GOT3 (cell line): ENCODE measurements around the gene SBK2.
"Not testable (repeated sequence)": the region's sequence is repeated elsewhere in the genome, so short reads cannot be mapped to it uniquely, and the experiment has no call there.

Experiments
- DNase-seq: peaks from one replicate; lab custom pipeline; 2025; ENCODE audit warnings: mixed read lengths; lab: John Stamatoyannopoulos, UW

The SBK2 gene, protein sequence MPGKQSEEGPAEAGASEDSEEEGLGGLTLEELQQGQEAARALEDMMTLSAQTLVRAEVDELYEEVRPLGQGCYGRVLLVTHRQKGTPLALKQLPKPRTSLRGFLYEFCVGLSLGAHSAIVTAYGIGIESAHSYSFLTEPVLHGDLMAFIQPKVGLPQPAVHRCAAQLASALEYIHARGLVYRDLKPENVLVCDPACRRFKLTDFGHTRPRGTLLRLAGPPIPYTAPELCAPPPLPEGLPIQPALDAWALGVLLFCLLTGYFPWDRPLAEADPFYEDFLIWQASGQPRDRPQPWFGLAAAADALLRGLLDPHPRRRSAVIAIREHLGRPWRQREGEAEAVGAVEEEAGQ

DNA sequence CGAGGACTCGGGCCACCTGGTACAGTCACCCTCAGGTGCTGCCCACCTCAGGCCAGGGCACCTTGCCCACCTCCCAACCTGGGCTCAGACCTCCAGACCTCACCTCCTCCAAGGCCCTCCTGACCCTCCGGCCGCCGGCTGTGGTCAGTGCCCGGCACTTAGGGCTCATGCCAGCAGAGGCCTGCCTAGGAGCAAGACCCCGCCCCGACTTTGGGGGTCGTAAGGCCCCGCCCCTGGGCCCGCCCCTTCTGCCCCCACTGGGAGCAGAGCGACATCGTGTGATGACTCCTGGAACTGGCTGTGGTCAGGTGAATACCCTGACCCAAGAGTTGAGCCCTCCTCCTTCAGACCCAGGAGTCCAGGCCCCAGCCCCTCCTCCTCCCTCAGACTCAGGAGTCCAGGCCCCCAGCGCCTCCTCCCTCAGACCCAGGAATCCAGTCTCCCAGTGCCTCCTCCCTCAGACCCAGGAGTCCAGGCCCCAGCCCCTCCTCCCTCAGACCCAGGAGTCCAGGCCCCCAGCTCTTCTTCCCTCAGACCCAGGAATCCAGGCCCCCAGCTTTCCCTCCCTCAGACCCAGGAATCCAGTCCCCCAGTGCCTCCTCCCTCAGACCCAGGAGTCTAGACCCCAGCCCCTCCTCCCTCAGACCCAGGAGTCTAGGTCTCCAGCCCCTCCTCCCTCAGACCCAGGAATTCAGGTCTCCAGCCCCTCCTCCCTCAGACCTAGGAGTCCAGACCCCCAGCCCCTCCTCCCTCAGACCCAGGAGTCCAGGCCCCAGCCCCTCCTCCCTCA is at the start of gene SBK2:
TSS of gene SBK2 (minus strand) at position 183 of the 790 bp plus-strand sequence. CDS start 839 bp downstream, outside the sequence.
- no peak for DNase-seq

DNA sequence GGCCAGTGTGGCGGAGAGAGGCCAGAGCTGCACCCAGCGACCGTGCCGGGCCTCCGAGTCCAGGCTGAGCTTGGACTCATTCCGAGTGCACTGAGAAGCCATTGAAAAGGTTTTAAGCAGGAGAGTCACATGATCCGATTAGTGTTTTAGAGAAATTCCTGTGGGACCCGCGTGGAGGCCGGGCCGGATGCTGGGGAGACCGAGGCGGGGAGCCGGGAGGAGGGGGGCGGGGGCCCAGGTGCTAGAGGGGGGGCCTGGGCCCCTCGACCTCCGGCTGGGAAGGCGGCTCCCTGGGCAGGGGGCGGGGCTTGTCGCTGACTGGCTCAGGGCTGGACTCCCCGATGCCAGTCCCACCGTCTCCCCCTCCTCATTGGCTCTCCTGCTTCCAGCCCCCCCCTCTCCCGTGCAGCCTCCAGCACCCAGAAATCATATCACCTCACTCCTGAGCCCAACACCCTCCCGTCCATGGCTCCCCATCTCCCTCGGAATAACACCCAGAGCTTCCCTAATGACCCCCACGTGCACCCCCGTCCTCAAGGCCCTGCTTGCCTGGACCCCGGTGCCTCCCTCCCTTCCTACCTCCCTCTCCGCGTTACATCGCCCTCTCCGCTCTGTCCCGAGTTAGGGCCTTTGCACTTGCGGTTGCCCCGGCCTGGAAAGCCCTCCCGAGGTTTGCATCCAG is 48.9 kb upstream of the SBK2 start:
- no peak for DNase-seq

GRCh38 chr19:55584871-55585270 is 47.9 kb upstream of the SBK2 start:
- no peak for DNase-seq

- DNase-seq, result not testable (repeated sequence)
These were observed 47.0 kb upstream of the SBK2 start for GRCh38 chr19:55583897-55584296.

DNA sequence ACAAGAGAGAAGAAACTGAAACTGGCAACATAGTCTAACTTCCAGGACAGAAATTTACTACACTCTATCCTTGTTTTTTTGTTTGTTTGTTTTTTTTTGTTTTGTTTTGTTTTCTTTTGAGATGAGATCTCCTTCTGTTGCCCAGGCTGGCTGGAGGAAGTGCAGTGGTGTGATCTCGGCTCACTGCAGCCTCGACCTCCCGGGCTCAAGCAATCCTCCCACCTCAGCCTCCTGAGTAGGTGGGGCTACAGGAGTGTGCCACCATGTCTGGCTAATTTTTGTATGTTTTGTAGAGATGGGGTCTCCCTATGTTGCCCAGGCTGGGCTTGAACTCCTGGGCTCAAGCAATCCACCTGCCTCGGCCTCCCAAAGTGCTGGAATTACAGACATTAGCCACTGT is 45.4 kb upstream of the SBK2 start:
- not testable (repeated sequence) for DNase-seq

- no peak for DNase-seq
These were observed 44.9 kb upstream of the SBK2 start for GRCh38 chr19:55581823-55582223.

DNA sequence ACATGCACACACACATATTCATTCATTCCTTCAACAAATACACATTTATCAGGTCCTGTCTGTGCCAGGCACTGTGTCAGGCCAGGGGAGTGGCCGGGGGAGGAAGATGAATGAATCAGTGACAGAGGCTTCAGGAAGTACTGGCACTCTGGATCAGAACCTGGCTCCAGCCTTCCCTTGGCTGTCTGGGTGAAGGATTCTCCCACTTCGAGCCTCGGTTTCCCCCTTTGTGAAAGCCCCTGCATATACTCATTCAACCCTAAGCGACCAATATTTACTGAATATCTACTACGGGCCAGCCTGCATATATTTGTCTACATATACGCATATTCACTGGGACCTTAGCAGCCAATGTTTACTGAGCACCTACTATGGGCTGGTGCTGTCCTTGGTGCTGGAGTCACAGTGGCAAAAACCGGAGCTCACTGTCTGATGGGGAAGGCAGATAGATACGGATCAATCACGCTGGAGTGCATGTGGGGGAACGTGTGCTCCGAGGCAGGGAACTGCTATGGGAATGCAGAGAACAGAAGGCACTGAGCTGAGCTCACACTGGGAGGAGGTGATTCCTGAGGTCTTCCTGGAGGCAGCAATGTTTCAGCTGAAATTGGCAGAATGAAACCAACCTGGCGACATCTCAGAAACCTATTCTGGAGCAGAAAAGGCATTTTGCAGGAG is 44.4 kb upstream of the SBK2 start:
- DNase-seq, result no peak

- peak; percentile 33 for DNase-seq
These were observed 43.8 kb upstream of the SBK2 start, which contains the start of gene ZNF579 for GRCh38 chr19:55580628-55581144. Gene ZNF579 (minus strand): TSS chr19:55580848. CDS start chr19:55579639, 1,209 bp downstream.

DNA sequence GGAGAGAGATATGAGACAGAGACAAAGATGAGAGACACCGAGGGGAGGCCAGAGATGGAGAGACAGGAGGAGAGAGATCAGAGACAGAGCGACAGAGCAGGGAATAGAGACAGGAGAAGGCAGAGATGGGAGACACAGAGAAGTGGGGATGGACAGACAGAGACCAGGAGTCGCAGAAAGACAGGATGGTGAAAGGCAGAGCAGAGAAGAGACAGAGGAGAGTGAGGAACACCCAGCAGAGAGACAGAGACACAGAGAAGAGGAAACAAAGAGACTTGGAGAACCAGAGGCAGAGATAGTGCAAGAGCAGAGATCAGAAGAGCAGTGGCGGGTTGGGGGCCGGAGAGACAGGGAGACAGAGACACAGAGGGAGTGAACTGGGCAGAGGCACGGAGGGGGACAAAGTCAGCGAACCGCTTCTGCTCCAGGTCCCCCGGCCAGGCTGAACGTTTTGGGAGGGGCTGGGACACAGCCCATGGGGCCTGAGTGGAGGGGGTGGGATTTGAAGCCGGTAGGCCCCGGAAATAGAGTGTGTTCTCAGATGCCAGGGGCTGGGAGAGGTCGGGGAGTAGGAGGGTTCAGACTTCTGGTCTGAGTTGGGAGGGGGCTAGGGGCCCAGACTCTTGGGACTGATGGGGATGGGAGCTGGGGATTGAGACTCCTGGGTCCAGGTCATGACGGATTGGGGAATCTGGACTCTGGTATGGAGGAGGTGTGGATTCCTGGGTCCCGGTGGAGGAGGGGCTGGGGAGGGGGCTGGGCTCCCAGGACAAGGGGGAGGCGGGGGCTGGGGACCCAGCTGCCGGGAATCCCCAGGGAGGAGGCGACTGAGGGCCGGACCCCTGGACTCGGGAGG is 43.1 kb upstream of the SBK2 start:
- no peak for DNase-seq

DNA sequence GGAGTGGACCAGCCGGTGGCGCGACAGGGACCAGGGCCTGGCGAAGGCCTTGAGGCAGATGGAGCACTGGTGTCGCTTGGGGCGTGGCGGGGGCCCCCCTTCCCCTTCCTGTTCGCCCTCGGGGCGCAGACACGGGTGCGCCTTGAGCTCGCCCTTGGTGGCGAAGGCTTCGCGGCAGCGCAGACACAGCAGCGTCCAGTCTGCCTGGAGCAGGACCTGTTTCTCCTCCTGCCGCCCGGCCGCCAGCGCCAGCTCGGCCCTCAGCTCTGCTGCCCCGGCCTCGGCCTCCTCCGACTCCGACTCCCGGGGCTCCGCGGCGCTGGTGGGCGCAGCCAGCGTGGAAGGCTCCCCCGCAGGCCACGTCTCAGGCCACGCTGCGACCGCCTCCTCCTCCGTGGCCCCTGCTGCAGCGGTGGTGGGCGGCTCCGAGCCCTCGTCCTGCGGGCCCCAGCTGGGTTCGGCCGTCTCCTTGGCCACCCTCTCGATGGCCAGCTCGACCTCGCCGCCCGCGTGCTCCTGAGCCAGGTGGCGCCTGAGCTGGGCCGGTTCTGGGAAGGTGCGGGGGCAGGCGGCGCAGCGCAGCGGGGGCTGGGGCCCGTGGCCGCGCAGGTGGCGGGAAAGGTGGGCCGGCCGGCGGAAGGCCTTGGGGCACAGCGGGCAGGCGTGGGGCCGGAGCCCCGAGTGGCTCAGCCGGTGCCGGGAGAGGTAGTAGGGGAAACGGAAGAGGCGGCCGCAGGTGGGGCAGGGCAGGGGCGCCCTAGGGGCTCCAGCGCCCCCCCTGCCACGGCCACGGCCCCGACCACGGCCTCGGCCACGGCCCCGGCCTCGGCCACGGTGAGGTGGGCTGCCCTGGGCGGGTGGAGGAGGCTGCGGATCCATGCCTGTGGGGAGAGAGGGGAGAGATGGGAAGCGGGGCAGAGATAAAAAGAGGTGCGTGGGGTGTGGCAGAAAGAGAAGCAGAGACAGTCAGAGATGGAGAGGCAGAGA is 42.1 kb upstream of the SBK2 start:
- DNase-seq, result no peak

GRCh38 chr19:55578031-55578760 is 41.3 kb upstream of the SBK2 start:
- no peak for DNase-seq

DNA sequence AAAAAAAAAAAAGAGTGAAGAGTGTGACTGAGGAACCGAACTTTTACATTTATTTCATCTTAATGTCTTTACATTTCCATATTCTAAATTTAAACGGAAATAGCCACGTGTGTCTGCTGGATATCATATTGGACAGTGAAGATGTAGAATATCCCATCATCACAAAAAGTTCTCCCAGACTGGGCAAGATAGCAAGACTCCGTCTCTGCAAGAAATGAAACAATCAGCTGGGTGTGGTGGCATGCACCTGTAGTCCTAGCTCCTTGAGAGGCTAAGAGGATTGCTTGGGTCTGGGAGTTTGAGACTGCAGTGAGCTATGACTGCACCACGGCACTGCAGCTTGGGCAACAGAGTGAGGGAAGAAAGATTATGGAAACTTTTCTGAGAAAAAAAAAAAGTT is 39.8 kb upstream of the SBK2 start:
- DNase-seq, result no peak

DNA sequence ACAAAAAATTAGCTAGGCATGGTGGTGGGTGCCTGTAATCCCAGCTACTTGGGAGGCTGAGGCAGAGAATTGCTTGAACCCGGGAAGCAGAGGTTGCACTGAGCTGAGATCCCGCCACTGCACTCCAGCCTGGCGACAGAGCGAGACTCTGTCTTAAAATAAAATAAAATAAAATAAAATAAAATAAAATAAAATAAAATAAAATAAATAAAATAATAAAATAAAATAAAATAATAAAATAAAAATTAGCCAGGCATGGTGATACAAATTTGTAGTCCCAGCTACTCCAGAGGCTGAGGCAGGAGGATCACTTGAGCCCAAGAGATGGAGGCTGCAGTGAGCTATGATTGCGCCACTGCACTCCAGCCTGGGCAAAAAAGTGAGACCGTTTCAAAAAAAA is 37.0 kb upstream of the SBK2 start:
- not testable (repeated sequence) for DNase-seq

- DNase-seq, result not testable (repeated sequence)
These were observed 32.5 kb upstream of the SBK2 start for GRCh38 chr19:55569477-55569876.

DNA sequence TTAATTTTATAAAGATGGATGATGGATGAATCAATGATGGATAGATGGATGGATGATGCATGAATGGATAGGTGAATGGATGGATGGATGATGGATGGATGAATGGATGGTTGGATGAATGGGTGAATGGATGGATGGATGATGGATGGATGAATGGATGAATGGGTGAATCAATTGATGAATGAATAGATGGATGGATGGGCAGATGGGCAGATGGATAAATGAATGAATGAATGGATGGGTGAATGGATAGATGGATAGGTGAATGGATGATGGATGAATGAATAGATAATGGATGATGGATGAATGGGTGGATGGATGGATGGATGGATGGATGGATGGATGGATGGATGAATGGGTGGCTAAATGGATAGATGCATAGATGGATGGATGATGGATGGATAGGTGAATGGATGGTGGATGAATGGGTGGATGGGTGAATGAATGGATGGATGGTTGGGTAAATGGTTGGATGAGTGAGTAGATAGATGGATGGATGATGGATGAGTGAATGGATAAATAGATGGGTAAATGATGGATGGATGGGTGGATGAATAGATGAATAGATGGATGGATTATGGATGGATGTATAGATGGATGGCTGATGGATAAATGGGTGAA is 30.9 kb upstream of the SBK2 start:
- no peak for DNase-seq

DNA sequence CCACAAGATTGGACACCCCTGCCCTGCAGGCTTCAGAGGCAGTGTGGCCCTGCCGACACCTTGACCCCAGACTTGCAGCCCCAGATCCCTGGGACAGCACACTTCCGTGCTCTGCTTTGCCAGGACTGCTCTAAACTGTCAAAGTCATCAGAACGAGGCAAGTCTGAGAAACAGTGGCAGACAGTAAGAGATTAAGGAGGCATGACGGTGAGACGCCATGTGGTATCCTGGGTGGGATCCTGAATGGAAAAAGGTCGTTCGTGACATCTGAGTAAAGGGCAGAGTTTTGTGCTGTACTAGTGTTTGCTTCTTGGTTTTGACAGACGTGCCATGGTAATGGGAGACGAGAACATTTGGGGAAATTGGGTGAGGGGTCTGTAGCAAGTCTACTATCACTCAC is 29.9 kb upstream of the SBK2 start:
- no peak for DNase-seq

- DNase-seq, result no peak
These were observed 26.3 kb upstream of the SBK2 start for GRCh38 chr19:55563261-55563690.

DNA sequence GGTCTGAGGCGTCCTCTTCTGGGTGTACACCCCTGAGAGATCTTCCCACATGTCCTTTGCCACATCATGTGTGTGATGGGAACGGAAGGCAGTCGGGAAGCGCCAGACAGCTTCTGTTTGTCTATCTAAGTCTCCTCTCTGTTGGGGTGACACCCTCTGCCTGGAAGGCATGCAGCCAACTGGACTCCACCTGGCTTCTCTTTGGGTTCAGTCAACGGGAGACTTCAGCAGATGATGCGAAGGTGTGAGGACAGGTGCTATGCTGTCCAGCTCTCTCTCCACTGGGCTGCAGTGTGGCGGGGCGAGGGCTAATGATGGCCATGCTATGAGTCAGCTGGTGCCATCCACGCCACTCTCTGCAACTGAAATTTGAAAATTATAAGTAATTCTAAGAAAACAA is 22.8 kb upstream of the SBK2 start:
- no peak for DNase-seq
